ENCODE data around the gene GALNT5. TPM values are rescaled to one million over a fixed set of nuclear protein-coding genes. Genes with fewer than 3 reads are reported as not detected.

GALNT5 gene
- total RNA-seq, 4 donors from 2014 or later, result 0.26 to 0.98 (median 0.37) TPM

DNA sequence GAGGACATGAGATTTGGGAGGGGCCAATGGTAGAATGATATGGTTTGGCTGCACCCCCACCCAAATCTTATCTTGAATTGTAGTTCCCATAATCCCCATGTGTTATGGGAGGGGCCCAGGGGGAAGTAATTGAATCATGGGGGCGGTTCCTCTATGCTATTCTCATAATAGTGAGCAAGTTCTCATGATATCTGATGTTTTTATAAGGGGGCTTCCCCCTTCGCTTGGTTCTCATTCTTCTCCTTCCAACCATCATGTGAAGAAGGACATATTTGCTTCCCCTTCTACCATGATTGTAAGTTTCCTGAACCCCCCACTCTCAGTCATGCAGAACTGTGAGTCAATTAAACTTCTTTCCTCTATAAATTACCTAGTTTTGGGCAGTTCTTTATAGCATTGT, 105.1 kb downstream of the GALNT5 start:
- H3K9me3 ChIP-seq, result no peaks in the 10 kb centered on the region
- H3K4me3 ChIP-seq, result no peak overlapping the region
- H3K27me3 ChIP-seq, result no peaks in the 10 kb centered on the region
- no peaks in the 10 kb centered on the region for H3K36me3 ChIP-seq
- TF ChIP-seq, protein P1, sequence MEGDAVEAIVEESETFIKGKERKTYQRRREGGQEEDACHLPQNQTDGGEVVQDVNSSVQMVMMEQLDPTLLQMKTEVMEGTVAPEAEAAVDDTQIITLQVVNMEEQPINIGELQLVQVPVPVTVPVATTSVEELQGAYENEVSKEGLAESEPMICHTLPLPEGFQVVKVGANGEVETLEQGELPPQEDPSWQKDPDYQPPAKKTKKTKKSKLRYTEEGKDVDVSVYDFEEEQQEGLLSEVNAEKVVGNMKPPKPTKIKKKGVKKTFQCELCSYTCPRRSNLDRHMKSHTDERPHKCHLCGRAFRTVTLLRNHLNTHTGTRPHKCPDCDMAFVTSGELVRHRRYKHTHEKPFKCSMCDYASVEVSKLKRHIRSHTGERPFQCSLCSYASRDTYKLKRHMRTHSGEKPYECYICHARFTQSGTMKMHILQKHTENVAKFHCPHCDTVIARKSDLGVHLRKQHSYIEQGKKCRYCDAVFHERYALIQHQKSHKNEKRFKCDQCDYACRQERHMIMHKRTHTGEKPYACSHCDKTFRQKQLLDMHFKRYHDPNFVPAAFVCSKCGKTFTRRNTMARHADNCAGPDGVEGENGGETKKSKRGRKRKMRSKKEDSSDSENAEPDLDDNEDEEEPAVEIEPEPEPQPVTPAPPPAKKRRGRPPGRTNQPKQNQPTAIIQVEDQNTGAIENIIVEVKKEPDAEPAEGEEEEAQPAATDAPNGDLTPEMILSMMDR (IDR thresholded peaks at IDR 0.05), result no peak
- TF ChIP-seq EP300 (IDR thresholded peaks at IDR 0.05), result no peak
- TF ChIP-seq POLR2A (IDR thresholded peaks at IDR 0.05), result no peak
- TF ChIP-seq POLR2AphosphoS5 (IDR thresholded peaks at IDR 0.05), result no peak
- no peak for DNase-seq (ENCODE audit: low spot score in 2 of 2)
- no peaks in the 10 kb centered on the region for H3K4me1 ChIP-seq
- H3K27ac ChIP-seq, result no peak overlapping the region
- WGBS, result 92% methylated on average over 2 of the region's 2 CpGs

DNA sequence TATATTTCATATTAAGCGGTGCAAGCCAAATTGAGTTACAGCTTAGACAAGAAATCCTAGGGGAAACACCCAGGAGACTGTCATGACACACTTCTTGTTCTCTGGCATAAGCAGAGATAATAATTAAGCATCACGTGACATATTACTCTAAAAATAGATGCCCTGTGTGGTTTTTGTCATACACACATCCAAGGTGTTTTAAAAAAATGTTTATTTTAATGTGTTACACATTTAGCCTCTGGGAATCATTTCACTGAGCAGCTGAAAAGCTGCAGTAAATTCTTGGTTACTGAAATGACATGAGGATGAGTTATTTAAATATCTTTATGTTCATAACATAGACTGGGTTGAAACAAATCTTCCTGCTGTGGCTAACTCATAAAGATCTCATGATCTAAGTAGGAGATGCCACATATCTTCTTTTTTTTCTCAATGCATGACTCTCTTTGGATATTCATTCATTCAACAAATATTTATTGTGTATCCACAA, 106.2 kb downstream of the GALNT5 start:
- WGBS, result 25% methylated on average over 2 of the region's 2 CpGs
- Histone ChIP-seq H3K27me3 (no peaks in the 10 kb centered on the region), H3K36me3 (no peaks in the 10 kb centered on the region), H3K27ac (no peak overlapping the region), H3K9me3 (no peaks in the 10 kb centered on the region), H3K4me1 (no peaks in the 10 kb centered on the region), H3K4me3 (no peak overlapping the region)
- TF ChIP-seq POLR2A (IDR thresholded peaks at IDR 0.05) (no peak), EP300 (IDR thresholded peaks at IDR 0.05) (no peak), POLR2AphosphoS5 (IDR thresholded peaks at IDR 0.05) (no peak)
- TF ChIP-seq, protein P1 (IDR thresholded peaks at IDR 0.05), result no peak
- DNase-seq (ENCODE audit: low spot score in 2 of 2), result no peak

Other genes starting within 250 kb of the GALNT5 start
- gene ERMN, start 68.1 kb downstream of the GALNT5 start, total RNA-seq, result under 1 TPM in 1 of 4 donors, not detected in 3; 0.72 TPM
- 1 to 10 TPM; 2.1 to 9.6 (median 6.1) TPM for gene CYTIP, start 186.4 kb downstream of the GALNT5 start, total RNA-seq

Measured in suprapubic skin (tissue), 4 donors.